GM12878 (cell line): ENCODE measurements around the gene TAF3. TPM values are rescaled to one million over a fixed set of nuclear protein-coding genes. Genes with fewer than 3 reads are reported as not detected.

Experiments used
- ATAC-seq: fragments of 200-7000 bp; cut with Tn5 transposase; 3 replicates; pipeline ENCODE4 v1.9.1; 2020; ENCODE audit warnings: mild to moderate bottlenecking, moderate library complexity
- BruUV-seq: library from RNA; stranded (reverse); fragments of 400-500 nt; replicated peaks from 2 replicates; lab custom pipeline; 2021; lab: Mats Ljungman, UMichigan
- CTCF ChIA-PET: fragments of 300-600 bp; sonication (Branson Sonifier 250); formaldehyde crosslinking; extraction: SDS; loops from one replicate; lab custom pipeline; 2021; ENCODE audit warnings: inconsistent platforms; lab: Yijun Ruan, JAX
- POLR2A ChIA-PET: fragments of 350-600 bp; formaldehyde crosslinking; extraction: SDS; loops from one replicate; lab custom pipeline; 2021; ENCODE audit warnings: inconsistent platforms; lab: Charles Lee
- RAD21 ChIA-PET: fragments of 300-600 bp; sonication (Branson Sonifier 250); formaldehyde crosslinking; loops from one replicate; lab custom pipeline; 2023; ENCODE audit warnings: antibody characterized with exemption; ENCODE audit not compliant: unreplicated experiment; lab: Charles Lee
- SMC1A ChIA-PET: fragments of 300-600 bp; sonication (Branson Sonifier 250); formaldehyde crosslinking; loops from one replicate; lab custom pipeline; 2023; ENCODE audit not compliant: unreplicated experiment, uncharacterized antibody; lab: Charles Lee
- DNase-seq: peaks from one replicate; pipeline ENCODE4 v3.0.0-alpha.2; 2011; ENCODE audit warnings: low read depth, low spot score
- FAIRE-seq: peaks from 3 replicates; lab custom pipeline; 2011; peaks lifted over from hg19 to GRCh38; lab: Jason Lieb, UNC
- H2AFZ ChIP-seq: 2 replicates; pipeline ENCODE4 v1.6.0; 2011; ENCODE audit warnings: low read depth, low read length, control low read depth; ENCODE audit not compliant: control insufficient read depth
- H3K27ac ChIP-seq: 2 replicates; pipeline ENCODE4 v1.5.1; 2011; ENCODE audit warnings: control low read depth; ENCODE audit not compliant: control insufficient read depth, insufficient read depth
- H3K27me3 ChIP-seq, 2 experiments: replicated peaks in 1 of 2; 2 replicates each; pipeline versions ENCODE4 v1.6.0 to v1.6.1; 2011; ENCODE audit warnings: low read length in 1 of 2; ENCODE audit not compliant: control insufficient read depth in 2 of 2, insufficient read depth in 2 of 2
- H3K36me3 ChIP-seq, 2 experiments: 2 replicates each; pipeline ENCODE4 v1.5.1; 2011; ENCODE audit warnings: low read length in 1 of 2; ENCODE audit not compliant: control insufficient read depth in 2 of 2, insufficient read depth in 2 of 2
- H3K4me1 ChIP-seq: 2 replicates; pipeline ENCODE4 v1.6.1; 2011; ENCODE audit warnings: mild to moderate bottlenecking, low read length, moderate library complexity, mixed read lengths; ENCODE audit not compliant: control insufficient read depth, insufficient read depth
- H3K4me2 ChIP-seq: 2 replicates; pipeline ENCODE4 v1.6.0; 2011; ENCODE audit warnings: control low read depth; ENCODE audit not compliant: control insufficient read depth, insufficient read depth
- H3K4me3 ChIP-seq: fragments of 200-600 bp; sonication (generic); 2 replicates; pipeline ENCODE4 v1.5.1; 2016
- H3K79me2 ChIP-seq: 2 replicates; pipeline ENCODE4 v1.6.0; 2011; ENCODE audit warnings: low read length; ENCODE audit not compliant: control insufficient read depth, insufficient read depth
- H3K9ac ChIP-seq: 2 replicates; pipeline ENCODE4 v1.8.0; 2011; ENCODE audit warnings: low read length, control low read depth, mixed read lengths; ENCODE audit not compliant: control insufficient read depth, insufficient read depth
- H3K9me3 ChIP-seq: replicated peaks from 3 replicates; pipeline ENCODE4 v1.5.1; 2011; ENCODE audit warnings: mild to moderate bottlenecking, low read length; ENCODE audit not compliant: control insufficient read depth, insufficient read depth
- H4K20me1 ChIP-seq: 2 replicates; pipeline ENCODE4 v1.6.0; 2011; ENCODE audit not compliant: control insufficient read depth, insufficient read depth
- BCL11A ChIP-seq: IDR thresholded peaks from 2 replicates; pipeline ENCODE4 v1.6.1; 2011; ENCODE audit warnings: low read depth, low read length
- CBX3 ChIP-seq: fragments of 200-600 bp; sonication (generic); IDR thresholded peaks from 2 replicates; pipeline ENCODE4 v1.6.1; 2016; ENCODE audit warnings: low read depth, borderline replicate concordance
- CREB1 ChIP-seq: IDR thresholded peaks from 2 replicates; pipeline ENCODE4 v1.6.1; 2012; ENCODE audit warnings: low read depth, mild to moderate bottlenecking, inconsistent platforms
- ETV6 ChIP-seq, 2 experiments: fragments of 450-650 bp in 1 of 2; IDR thresholded peaks in 1 of 2; conservative IDR thresholded peaks in 1 of 2; 2 replicates each; pipeline ENCODE4 v1.6.1; 2014; ENCODE audit warnings: antibody characterized with exemption in 1 of 2, borderline replicate concordance in 1 of 2, low read depth in 1 of 2, mild to moderate bottlenecking in 1 of 2, moderate library complexity in 1 of 2
- IKZF1 ChIP-seq: fragments of 450-650 bp; conservative IDR thresholded peaks from 2 replicates; pipeline ENCODE4 v1.6.1; 2017; ENCODE audit warnings: antibody characterized with exemption, mild to moderate bottlenecking
- MEF2B ChIP-seq: fragments of 450-650 bp; IDR thresholded peaks from 2 replicates; pipeline ENCODE4 v1.6.1; 2018; ENCODE audit warnings: mild to moderate bottlenecking, moderate library complexity; ENCODE audit not compliant: partially characterized antibody, poor library complexity, severe bottlenecking
- NBN ChIP-seq: fragments of 450-650 bp; IDR thresholded peaks from 2 replicates; pipeline ENCODE4 v1.6.1; 2016
- TCF12 ChIP-seq: IDR thresholded peaks from 2 replicates; pipeline ENCODE4 v1.6.1; 2011; ENCODE audit warnings: low read depth, mild to moderate bottlenecking, low read length
- WGBS: methylation state at CpG from one replicate; pipeline ENCODE4 v1.1.6; 2016; ENCODE audit warnings: low lambda C conversion rate; ENCODE audit not compliant: insufficient replicate concordance, insufficient coverage; ENCODE audit errors: missing lambda C conversion rate; 5-methylcytosine and 5-hydroxymethylcytosine counted together
- in situ Hi-C: fragments of 300-500 bp; cut with MboI; formaldehyde crosslinking; loops from 9 replicates; pipeline ENCODE4 v1.14.3; 2018; ENCODE audit warnings: mixed read lengths
- intact Hi-C: fragments of 100-400 bp; cut with micrococcal nuclease; formaldehyde crosslinking; loops from one replicate; pipeline ENCODE4 v1.14.2; 2022; ENCODE audit not compliant: unreplicated experiment
- polyA plus RNA-seq, 11 experiments: library from polyadenylated mRNA; depleted of rRNA in 4 of 11; unstranded in 6 of 11; stranded (reverse) in 5 of 11; fragments of >200 nt; fragmentation: Nextera tagmentation in 4 of 11; fragmentation: Illumina TruSeq in 1 of 11; extraction: Ambion mirVana in 4 of 11; extraction: Trizol in 1 of 11; gene quantifications; 1 replicate in 1 of 11; 2 replicates in 10 of 11; pipeline versions ENCODE4 v1.2.1 to v1.2.3, GENCODE V29; 2011 to 2016; ENCODE audit warnings: inconsistent platforms in 2 of 11, missing spikeins in 2 of 11, low read depth in 1 of 11
- total RNA-seq, 4 experiments: library from RNA; depleted of rRNA in 3 of 4; stranded (reverse); fragments of >200 nt in 3 of 4; fragmentation: Illumina TruSeq in 1 of 4; extraction: Trizol in 1 of 4; gene quantifications; 2 replicates each; pipeline versions ENCODE4 v1.2.1 to v1.2.3, GENCODE V29; 2013 to 2021
- TF ChIP-seq, protein P1 (sequence below): fragments of 150-350 bp; IDR thresholded peaks from 2 replicates; pipeline ENCODE4 v1.6.1; 2016; ENCODE audit warnings: low read depth, low read length
- TF ChIP-seq, protein P2 (sequence below): fragments of 450-650 bp; IDR thresholded peaks from 2 replicates; pipeline ENCODE4 v1.6.1; 2017; ENCODE audit warnings: borderline replicate concordance
- TF ChIP-seq, protein P3 (sequence below): IDR thresholded peaks from 2 replicates; pipeline ENCODE4 v1.6.1; 2011; ENCODE audit warnings: low read depth, mild to moderate bottlenecking, low read length, moderate library complexity, borderline replicate concordance; ENCODE audit errors: extremely low read depth

Gene TAF3
- total and polyA plus RNA-seq, 10 of the 15 experiments (the other 5 are each of a cell fraction or from before 2014, with no cell fraction given): 2.0 to 10.1 (median 3.7) TPM

DNA sequence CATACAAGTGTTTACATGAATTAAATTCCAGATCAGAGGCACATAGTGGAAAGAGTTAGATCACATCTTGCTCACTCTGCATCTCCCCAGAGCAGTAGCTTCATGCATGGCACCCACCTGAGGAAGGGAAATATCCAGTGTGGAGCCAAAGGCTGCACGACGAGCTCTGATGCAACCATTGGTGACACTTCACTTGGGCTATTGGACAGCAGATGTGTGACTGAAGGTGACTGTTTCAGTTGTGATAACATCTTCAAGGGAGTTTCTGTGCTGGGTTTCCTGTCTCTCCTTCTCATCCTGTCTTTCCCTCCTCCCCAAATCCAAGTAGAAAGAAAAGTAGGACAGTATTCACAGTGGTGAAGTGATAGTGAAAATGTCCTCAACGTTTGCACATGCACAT lies 115.0 kb downstream of the TAF3 start:
- CTCF ChIA-PET: no interaction called here
- no peaks in the 10 kb centered on the region for H4K20me1 ChIP-seq
- in situ Hi-C loops (no loop called here), intact Hi-C loops (no loop called here)
- TF ChIP-seq, protein P1, sequence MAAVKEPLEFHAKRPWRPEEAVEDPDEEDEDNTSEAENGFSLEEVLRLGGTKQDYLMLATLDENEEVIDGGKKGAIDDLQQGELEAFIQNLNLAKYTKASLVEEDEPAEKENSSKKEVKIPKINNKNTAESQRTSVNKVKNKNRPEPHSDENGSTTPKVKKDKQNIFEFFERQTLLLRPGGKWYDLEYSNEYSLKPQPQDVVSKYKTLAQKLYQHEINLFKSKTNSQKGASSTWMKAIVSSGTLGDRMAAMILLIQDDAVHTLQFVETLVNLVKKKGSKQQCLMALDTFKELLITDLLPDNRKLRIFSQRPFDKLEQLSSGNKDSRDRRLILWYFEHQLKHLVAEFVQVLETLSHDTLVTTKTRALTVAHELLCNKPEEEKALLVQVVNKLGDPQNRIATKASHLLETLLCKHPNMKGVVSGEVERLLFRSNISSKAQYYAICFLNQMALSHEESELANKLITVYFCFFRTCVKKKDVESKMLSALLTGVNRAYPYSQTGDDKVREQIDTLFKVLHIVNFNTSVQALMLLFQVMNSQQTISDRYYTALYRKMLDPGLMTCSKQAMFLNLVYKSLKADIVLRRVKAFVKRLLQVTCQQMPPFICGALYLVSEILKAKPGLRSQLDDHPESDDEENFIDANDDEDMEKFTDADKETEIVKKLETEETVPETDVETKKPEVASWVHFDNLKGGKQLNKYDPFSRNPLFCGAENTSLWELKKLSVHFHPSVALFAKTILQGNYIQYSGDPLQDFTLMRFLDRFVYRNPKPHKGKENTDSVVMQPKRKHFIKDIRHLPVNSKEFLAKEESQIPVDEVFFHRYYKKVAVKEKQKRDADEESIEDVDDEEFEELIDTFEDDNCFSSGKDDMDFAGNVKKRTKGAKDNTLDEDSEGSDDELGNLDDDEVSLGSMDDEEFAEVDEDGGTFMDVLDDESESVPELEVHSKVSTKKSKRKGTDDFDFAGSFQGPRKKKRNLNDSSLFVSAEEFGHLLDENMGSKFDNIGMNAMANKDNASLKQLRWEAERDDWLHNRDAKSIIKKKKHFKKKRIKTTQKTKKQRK: no peak
- TF ChIP-seq CREB1: no peak
- no peaks in the 10 kb centered on the region for H3K36me3 ChIP-seq
- no peaks in the 10 kb centered on the region for H3K79me2 ChIP-seq
- FAIRE-seq: no peak
- H2AFZ ChIP-seq: no peak overlapping the region
- 84% methylated on average over 3 of the region's 3 CpGs for WGBS
- H3K4me1 ChIP-seq: no peaks in the 10 kb centered on the region
- H3K9me3 ChIP-seq: no peaks in the 10 kb centered on the region; the same call in 2 of the 3 replicates
- ATAC-seq: no peak
- no peak for DNase-seq
- H3K27me3 ChIP-seq: no peaks in the 10 kb centered on the region
- no peak overlapping the region for H3K4me2 ChIP-seq
- POLR2A ChIA-PET: interaction anchor here (0.6 kb wide), 1 partner anchor 25 kb away, joined by 3 read pairs; no protein-coding TSS in a partner anchor
- RAD21 ChIA-PET: no interaction called here
- SMC1A ChIA-PET: no interaction called here
- no peak overlapping the region for H3K9ac ChIP-seq
- no peak overlapping the region for H3K27ac ChIP-seq
- no TSS peak for BruUV-seq
- no peak overlapping the region for H3K4me3 ChIP-seq

DNA sequence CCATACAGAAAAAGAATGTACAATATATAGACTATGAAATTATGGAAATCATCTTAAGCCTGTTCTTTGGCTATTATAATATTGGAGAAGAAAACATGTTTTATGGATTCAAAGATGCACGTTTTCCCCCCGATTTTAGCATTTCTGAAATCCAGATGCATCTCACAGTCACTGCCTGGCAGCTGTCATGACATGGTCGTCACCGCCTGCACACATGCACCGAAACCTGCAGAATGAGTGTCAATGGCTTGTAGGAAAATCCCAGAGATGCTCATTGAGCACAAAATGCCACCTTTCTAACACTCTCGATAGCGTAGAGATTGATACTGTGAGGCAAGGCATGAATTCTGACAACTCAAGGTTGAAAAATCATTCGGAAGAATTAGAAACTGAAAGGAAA lies 115.5 kb downstream of the TAF3 start:
- Histone ChIP-seq H3K4me3 (no peak overlapping the region), H3K27me3 (no peaks in the 10 kb centered on the region), H3K4me2 (no peak overlapping the region), H4K20me1 (no peaks in the 10 kb centered on the region), H3K9ac (no peak overlapping the region), H3K79me2 (no peaks in the 10 kb centered on the region), H3K4me1 (no peaks in the 10 kb centered on the region), H2AFZ (no peak overlapping the region), H3K9me3 (no peaks in the 10 kb centered on the region; the same call in 2 of the 3 replicates), H3K27ac (no peak overlapping the region), H3K36me3 (no peaks in the 10 kb centered on the region)
- ChIA-PET SMC1A (no interaction called here), RAD21 (no interaction called here), POLR2A (no interaction called here), CTCF (no interaction called here)
- ATAC-seq (no peak), DNase-seq (no peak), FAIRE-seq (no peak)
- intact Hi-C loops: no loop called here
- WGBS: 96% methylated on average over 8 of the region's 8 CpGs
- in situ Hi-C loops: no loop called here
- BruUV-seq: no TSS peak
- TF ChIP-seq, protein P2, sequence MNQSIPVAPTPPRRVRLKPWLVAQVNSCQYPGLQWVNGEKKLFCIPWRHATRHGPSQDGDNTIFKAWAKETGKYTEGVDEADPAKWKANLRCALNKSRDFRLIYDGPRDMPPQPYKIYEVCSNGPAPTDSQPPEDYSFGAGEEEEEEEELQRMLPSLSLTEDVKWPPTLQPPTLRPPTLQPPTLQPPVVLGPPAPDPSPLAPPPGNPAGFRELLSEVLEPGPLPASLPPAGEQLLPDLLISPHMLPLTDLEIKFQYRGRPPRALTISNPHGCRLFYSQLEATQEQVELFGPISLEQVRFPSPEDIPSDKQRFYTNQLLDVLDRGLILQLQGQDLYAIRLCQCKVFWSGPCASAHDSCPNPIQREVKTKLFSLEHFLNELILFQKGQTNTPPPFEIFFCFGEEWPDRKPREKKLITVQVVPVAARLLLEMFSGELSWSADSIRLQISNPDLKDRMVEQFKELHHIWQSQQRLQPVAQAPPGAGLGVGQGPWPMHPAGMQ: no peak
- no peak for TF ChIP-seq CBX3
- TF ChIP-seq, protein P3, sequence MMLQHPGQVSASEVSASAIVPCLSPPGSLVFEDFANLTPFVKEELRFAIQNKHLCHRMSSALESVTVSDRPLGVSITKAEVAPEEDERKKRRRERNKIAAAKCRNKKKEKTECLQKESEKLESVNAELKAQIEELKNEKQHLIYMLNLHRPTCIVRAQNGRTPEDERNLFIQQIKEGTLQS: no peak
- no peak for TF ChIP-seq IKZF1
- no peak for TF ChIP-seq NBN
- no peak for TF ChIP-seq ETV6 (conservative IDR thresholded peaks at IDR 0.05 in 1 of 2, IDR thresholded peaks at IDR 0.05 in 1 of 2; ENCODE audit: borderline replicate concordance in 1 of 2, low read depth in 1 of 2)
- no peak for TF ChIP-seq MEF2B
- TF ChIP-seq BCL11A: no peak
- TF ChIP-seq TCF12: no peak
